Activated CD4-positive, CD25-positive, alpha-beta regulatory T cell treated with anti-CD3 and anti-CD28 coated beads, Interleukin-2, amount 50 U/mL, for 24 hours (primary cell): ENCODE results near the gene MUC20.
"Not testable (repeated sequence)": the region's sequence is repeated elsewhere in the genome, so short reads cannot be mapped to it uniquely, and the experiment has no call there.

ENCODE experiments used
- ATAC-seq, 2 donors: fragments of 150-1000 bp; cut with Tn5 transposase; one replicate each; pipeline ENCODE4 v1.10.0; 2021; ENCODE audit warnings: mild to moderate bottlenecking in 1 of 2, moderate library complexity in 1 of 2

MUC20 gene

GRCh38 chr3:195692781-195693427, 27.9 kb upstream of the MUC20 start:
- no peak for ATAC-seq

DNA sequence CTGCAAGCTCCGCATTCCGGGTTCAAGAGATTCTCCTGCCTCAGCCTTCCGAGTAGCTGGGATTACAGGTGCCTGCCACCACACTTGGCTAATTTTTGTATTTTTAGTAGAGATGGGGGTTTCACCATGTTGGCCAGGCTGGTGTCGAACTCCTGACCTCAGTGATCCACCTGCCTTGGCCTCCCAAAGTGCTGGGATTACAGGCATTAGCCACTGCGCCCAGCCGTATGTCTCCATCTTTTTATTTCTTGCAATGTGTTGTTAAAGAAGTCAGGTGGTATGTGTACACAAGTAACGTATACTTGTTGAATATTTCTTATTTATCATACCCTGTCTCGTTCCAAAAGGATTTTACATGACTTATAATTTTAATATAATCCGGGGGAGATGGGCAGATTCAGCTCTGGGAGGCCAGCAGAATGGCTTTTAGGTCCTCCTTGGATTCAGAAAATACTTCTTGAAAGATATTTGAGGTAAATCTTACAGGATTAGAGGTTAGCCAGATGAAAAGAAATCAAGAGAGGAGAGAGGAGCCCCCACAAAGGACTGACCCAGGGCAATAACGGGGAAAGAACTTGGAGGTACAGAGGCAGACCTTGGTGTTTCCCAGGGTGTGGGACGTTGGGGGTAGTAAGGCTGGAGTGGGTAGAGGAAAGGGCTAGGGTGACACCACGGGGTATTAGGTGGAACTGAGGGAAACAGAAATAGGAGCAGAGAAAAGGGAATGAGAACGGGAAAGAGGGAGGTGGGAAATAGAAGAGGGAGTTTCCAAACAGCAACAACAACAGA, 27.2 kb upstream of the MUC20 start:
- no peak for ATAC-seq

DNA sequence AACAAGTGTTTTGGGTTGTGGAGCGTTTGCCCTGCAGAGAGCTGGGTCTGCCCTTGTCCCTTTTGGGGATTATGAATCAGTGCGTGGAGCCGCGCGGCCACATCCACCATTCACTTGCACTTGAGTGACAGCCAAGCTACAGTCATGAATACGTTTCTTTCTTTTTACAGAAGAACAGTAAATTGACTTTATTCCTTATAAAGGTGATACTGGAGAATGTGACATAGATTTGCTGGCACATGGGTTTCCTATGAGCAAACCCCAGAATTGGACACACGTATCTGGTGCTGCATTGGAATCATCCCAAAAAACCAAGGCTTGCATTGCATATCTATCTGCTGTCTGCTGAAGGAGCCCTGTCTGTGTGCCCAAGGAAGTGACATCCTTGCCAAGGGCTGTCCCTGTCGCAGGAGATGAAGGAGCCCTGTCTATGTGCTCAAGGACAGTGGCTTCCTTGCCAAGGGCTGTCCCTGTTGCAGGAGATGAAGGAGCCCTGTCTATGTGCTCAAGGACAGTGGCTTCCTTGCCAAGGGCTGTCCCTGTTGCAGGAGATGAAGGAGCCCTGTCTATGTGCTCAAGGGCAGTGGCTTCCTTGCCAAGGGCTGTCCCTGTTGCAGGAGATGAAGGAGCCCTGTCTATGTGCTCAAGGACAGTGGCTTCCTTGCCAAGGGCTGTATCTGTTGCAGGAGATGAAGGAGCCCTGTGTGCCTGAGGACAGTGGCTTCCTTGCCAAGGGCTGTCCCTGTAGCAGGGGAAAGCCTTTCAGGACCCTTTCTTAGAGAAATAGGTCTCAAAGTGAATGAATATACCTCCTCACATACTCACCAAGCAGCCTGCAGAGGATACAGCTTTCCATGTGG, 26.3 kb upstream of the MUC20 start:
- ATAC-seq, result not testable (repeated sequence)

GRCh38 chr3:195696632-195697278, 24.0 kb upstream of the MUC20 start:
- ATAC-seq, result no peak

GRCh38 chr3:195697582-195698324, 23.0 kb upstream of the MUC20 start:
- no peak for ATAC-seq

GRCh38 chr3:195698325-195698646, 22.5 kb upstream of the MUC20 start:
- ATAC-seq, result no peak

GRCh38 chr3:195698647-195699387, 22.0 kb upstream of the MUC20 start:
- ATAC-seq, result no peak

GRCh38 chr3:195699388-195699771, 21.4 kb upstream of the MUC20 start:
- ATAC-seq, result no peak

DNA sequence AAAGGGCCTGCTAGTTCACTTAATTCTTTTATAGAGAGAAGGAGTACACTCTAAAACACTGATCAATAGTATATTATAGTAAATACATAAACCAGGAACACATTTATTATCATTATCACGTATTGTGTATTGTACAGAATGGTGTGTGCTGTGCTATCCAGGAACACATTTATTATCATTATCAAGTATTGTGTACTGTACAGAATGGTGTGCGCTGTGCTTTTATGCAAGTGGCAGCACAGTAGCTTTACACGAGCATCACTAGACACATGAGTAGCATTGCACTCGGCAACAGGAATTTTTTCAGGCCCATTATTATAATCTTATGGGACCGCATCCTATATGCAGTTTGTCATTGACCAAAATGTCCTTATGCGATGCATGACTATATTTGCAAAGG, 20.9 kb upstream of the MUC20 start:
- no peak for ATAC-seq

GRCh38 chr3:195700319-195700718, 20.5 kb upstream of the MUC20 start:
- no peak for ATAC-seq

DNA sequence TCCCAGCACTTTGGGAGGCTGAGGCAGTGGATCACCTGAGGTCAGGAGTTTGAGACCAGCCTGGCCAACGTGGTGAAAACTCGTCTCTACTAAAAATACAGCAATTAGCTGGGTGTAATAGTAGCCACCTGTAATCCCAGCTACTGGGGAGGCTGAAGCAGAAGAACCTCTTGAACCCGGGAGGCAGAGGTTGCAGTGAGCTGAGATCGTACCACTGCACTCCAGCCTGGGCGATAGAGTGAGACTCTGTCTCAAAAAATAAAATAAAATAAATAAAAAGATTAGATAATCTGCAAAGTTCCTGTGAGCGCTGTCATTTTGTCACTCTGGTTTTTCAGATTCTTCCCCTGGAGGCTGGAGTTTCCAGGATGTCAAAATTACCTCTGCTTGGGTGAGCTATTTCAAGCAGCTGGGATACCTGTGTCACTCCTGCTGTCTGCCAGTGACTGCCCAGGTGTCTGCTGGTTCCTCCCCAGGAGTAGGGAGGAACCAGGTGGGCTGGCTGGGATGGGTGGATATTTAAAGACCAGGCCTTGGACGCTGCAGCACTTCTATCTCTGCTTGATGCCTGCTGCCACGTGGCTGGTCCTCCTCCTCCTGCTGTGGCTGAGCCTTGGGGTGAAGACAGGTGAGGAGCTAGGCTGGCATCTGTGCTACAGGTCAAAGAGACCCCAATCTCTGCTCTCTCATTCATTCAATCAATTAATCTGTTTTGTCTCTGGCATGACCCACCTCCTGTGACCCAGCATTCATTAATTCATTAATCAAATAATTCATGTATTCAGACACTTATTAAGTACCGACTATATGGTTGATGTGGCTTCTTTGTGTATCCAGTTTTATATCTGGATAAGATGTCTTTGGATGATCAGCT, 19.5 kb upstream of the MUC20 start:
- no peak for ATAC-seq

DNA sequence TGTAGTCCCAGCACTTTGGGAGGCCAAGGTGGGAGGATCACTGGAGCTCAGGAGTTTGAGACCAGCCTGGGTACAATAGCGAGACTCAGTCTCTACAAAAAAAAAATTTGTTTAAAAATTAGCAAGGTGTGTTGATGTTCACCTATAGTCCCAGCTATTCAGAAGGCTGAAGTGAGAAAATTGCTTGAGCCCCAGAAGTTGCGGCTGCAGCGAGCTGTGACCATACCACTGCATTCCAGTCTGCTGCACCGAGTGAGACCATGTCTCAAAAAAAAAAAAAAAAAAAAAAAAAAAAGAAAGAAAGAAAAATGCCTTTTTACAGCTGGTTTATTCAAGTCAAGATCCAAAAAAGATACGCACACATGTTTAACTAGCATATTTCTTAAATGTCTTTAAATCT, 17.0 kb upstream of the MUC20 start:
- ATAC-seq, result no peak

- no peak for ATAC-seq
These were observed 16.3 kb upstream of the MUC20 start for GRCh38 chr3:195704433-195704999.

GRCh38 chr3:195705081-195705991, 15.4 kb upstream of the MUC20 start:
- peak; percentile 6 to 12 for ATAC-seq

GRCh38 chr3:195708061-195708460, 12.7 kb upstream of the MUC20 start:
- ATAC-seq, result no peak

GRCh38 chr3:195708626-195709481, 11.9 kb upstream of the MUC20 start:
- ATAC-seq, result no peak

GRCh38 chr3:195709676-195710085, 11.1 kb upstream of the MUC20 start:
- ATAC-seq, result no peak
